PC-3 (cell line): Measurements from ENCODE around the gene USP9X. TPM values are rescaled to one million over a fixed set of nuclear protein-coding genes. Genes with fewer than 3 reads are reported as not detected.
"Not testable (repeated sequence)": the region's sequence is repeated elsewhere in the genome, so short reads cannot be mapped to it uniquely, and the experiment has no call there.

Source experiments
- ATAC-seq: fragments of 200-7000 bp; cut with Tn5 transposase; 2 replicates; pipeline ENCODE4 v1.9.1; 2020; ENCODE audit warnings: mild to moderate bottlenecking, moderate library complexity
- BruUV-seq: library from RNA; stranded (reverse); fragments of 400-500 nt; replicated peaks from 2 replicates; lab custom pipeline; 2021; lab: Mats Ljungman, UMichigan
- CTCF ChIA-PET: fragments of 300-600 bp; sonication (Branson Sonifier 250); formaldehyde crosslinking; loops from one replicate; lab custom pipeline; 2022; ENCODE audit warnings: antibody characterized with exemption; lab: Charles Lee
- POLR2A ChIA-PET: fragments of 300-600 bp; sonication (Branson Sonifier 250); formaldehyde crosslinking; loops from one replicate; lab custom pipeline; 2022; ENCODE audit warnings: antibody characterized with exemption; ENCODE audit not compliant: unreplicated experiment; lab: Charles Lee
- DNase-seq: peaks from one replicate; pipeline ENCODE4 v3.0.0-alpha.2; 2015
- H2AFZ ChIP-seq: fragments of 300-600 bp; sonication (generic); 2 replicates; pipeline ENCODE4 v1.6.0; 2016; ENCODE audit warnings: antibody characterized with exemption, low read length
- H3F3A ChIP-seq: fragments of 300-600 bp; sonication (generic); one replicate; pipeline ENCODE4 v1.6.0; 2017; ENCODE audit warnings: antibody characterized with exemption, low read length, control low read depth, mild to moderate bottlenecking; ENCODE audit not compliant: unreplicated experiment
- H3K27ac ChIP-seq: fragments of 300-600 bp; sonication (generic); 2 replicates; pipeline ENCODE4 v1.5.1; 2016; ENCODE audit warnings: mild to moderate bottlenecking, low read length
- H3K27me3 ChIP-seq: fragments of 300-600 bp; sonication (generic); 2 replicates; pipeline ENCODE4 v1.6.1; 2016; ENCODE audit warnings: low read length, mixed read lengths
- H3K36me3 ChIP-seq: fragments of 300-600 bp; sonication (generic); 2 replicates; pipeline ENCODE4 v1.6.1; 2016; ENCODE audit warnings: low read depth, mixed run types, low read length, mixed read lengths
- H3K4me1 ChIP-seq: fragments of 300-600 bp; sonication (generic); 2 replicates; pipeline ENCODE4 v1.5.1; 2016; ENCODE audit warnings: low read length; ENCODE audit not compliant: insufficient read depth
- H3K4me2 ChIP-seq: fragments of 300-600 bp; sonication (generic); 2 replicates; pipeline ENCODE4 v1.6.0; 2016; ENCODE audit warnings: low read length
- H3K4me3 ChIP-seq: fragments of 300-600 bp; sonication (generic); 2 replicates; pipeline ENCODE4 v1.5.1; 2016; ENCODE audit warnings: mild to moderate bottlenecking, low read length, mixed read lengths
- H3K79me2 ChIP-seq: fragments of 300-600 bp; sonication (generic); 2 replicates; pipeline ENCODE4 v1.6.1; 2017; ENCODE audit warnings: low read length, mixed read lengths
- H3K9ac ChIP-seq: fragments of 300-600 bp; sonication (generic); 2 replicates; pipeline ENCODE4 v1.6.0; 2016; ENCODE audit warnings: mild to moderate bottlenecking, low read length
- H3K9me2 ChIP-seq: fragments of 300-600 bp; sonication (generic); replicated peaks from 2 replicates; pipeline ENCODE4 v1.6.1; 2016; ENCODE audit warnings: mixed run types, low read length, mixed read lengths
- H3K9me3 ChIP-seq: fragments of 300-600 bp; sonication (generic); 2 replicates; pipeline ENCODE4 v1.6.1; 2016; ENCODE audit warnings: low read length, mixed read lengths
- H4K20me1 ChIP-seq: fragments of 300-600 bp; sonication (generic); 2 replicates; pipeline ENCODE4 v1.6.1; 2016; ENCODE audit warnings: low read length, mixed read lengths
- EZH2 ChIP-seq: fragments of 300-600 bp; sonication (generic); IDR thresholded peaks from one replicate; pipeline ENCODE4 v1.6.1; 2017; ENCODE audit warnings: antibody characterized with exemption, mild to moderate bottlenecking, low read length; ENCODE audit not compliant: unreplicated experiment
- EZH2phosphoT487 ChIP-seq: fragments of 300-600 bp; sonication (generic); IDR thresholded peaks from 2 replicates; pipeline ENCODE4 v1.6.1; 2018; ENCODE audit warnings: mild to moderate bottlenecking, antibody characterized with exemption, low read length, borderline replicate concordance
- intact Hi-C: fragments of 100-400 bp; cut with micrococcal nuclease; formaldehyde crosslinking; loops from 2 replicates; pipeline ENCODE4 v1.9.0; 2023
- total RNA-seq: library from RNA; depleted of rRNA; stranded (reverse); fragments of >200 nt; gene quantifications from 2 replicates; pipeline ENCODE4 v1.2.3, GENCODE V29; 2014
- TF ChIP-seq, protein P1 (sequence below): fragments of 300-600 bp; sonication (generic); conservative IDR thresholded peaks from 2 replicates; pipeline ENCODE4 v1.5.1; 2017; ENCODE audit warnings: antibody characterized with exemption, low read depth, mild to moderate bottlenecking, low read length

The USP9X gene
- total RNA-seq, 1 experiment from 2014 or later = 63.5 TPM

DNA sequence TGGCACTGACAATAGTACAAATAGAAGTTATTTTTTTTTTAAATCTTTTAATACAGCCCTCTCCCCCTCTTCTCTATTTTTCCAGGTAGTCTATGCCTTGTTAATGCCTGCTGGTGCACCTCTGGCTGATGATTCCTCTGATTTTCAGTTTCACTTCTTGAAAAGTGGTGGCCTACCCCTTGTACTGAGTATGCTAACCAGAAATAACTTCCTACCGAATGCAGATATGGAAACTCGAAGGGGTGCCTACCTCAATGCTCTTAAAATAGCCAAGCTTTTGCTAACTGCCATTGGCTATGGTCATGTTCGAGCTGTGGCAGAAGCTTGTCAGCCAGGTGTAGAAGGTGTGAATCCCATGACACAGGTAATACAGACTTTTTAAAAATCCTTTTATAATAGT is 99.1 kb downstream of the USP9X start:
- BruUV-seq = no TSS peak
- Histone ChIP-seq H3K79me2 (no peaks in the 10 kb centered on the region), H3K36me3 (peaks cover 29% of the 10 kb centered on the region)

DNA sequence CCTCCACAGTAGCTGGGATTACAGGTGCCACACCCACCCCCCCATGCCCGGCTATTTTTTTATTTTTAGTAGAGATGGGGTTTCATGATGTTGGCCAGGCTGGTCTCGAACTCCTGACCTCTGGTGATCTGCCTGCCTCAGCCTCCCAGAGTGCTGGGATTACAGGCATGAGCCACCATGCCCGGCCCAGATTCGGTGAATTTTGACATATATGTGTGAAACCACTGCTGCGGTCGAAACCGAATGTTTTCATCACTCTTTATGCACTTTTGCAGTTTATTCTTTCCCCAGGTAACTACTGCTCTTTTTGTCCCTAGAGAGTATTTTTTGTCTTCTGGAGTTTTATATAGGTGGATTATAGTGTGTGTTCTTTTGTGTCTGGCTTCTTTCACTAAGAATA is 101.7 kb downstream of the USP9X start:
- H3F3A ChIP-seq, H3K4me2 ChIP-seq, H2AFZ ChIP-seq, H3K4me1 ChIP-seq, H3K79me2 ChIP-seq, BruUV-seq, H3K9me3 ChIP-seq, H3K9me2 ChIP-seq, CTCF ChIA-PET, POLR2A ChIA-PET, H4K20me1 ChIP-seq, H3K4me3 ChIP-seq, intact Hi-C loops, DNase-seq, H3K27ac ChIP-seq, H3K27me3 ChIP-seq, H3K9ac ChIP-seq, ATAC-seq: not testable (repeated sequence)
- H3K36me3 ChIP-seq = peaks cover 29% of the 10 kb centered on the region

More for the DNA sequence above, 99.1 kb downstream of the USP9X start:
- H3K9me2 ChIP-seq = no peaks in the 10 kb centered on the region
- no peak overlapping the region for H3K27ac ChIP-seq
- H4K20me1 ChIP-seq = no peaks in the 10 kb centered on the region
- no peaks in the 10 kb centered on the region for H3K4me1 ChIP-seq
- no peaks in the 10 kb centered on the region for H3K27me3 ChIP-seq
- TF ChIP-seq, protein P1, sequence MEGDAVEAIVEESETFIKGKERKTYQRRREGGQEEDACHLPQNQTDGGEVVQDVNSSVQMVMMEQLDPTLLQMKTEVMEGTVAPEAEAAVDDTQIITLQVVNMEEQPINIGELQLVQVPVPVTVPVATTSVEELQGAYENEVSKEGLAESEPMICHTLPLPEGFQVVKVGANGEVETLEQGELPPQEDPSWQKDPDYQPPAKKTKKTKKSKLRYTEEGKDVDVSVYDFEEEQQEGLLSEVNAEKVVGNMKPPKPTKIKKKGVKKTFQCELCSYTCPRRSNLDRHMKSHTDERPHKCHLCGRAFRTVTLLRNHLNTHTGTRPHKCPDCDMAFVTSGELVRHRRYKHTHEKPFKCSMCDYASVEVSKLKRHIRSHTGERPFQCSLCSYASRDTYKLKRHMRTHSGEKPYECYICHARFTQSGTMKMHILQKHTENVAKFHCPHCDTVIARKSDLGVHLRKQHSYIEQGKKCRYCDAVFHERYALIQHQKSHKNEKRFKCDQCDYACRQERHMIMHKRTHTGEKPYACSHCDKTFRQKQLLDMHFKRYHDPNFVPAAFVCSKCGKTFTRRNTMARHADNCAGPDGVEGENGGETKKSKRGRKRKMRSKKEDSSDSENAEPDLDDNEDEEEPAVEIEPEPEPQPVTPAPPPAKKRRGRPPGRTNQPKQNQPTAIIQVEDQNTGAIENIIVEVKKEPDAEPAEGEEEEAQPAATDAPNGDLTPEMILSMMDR = no peak
- no peak for TF ChIP-seq EZH2
- no peak for TF ChIP-seq EZH2phosphoT487
- ATAC-seq (no peak), DNase-seq (no peak)
- no peak overlapping the region for H3K9ac ChIP-seq
- ChIA-PET POLR2A (no interaction called here), CTCF (no interaction called here)
- intact Hi-C loops = no loop called here
- no peak overlapping the region for H2AFZ ChIP-seq
- H3F3A ChIP-seq = no peaks in the 10 kb centered on the region
- no peak overlapping the region for H3K4me3 ChIP-seq
- H3K9me3 ChIP-seq = no peaks in the 10 kb centered on the region
- H3K4me2 ChIP-seq = no peak overlapping the region

DNA sequence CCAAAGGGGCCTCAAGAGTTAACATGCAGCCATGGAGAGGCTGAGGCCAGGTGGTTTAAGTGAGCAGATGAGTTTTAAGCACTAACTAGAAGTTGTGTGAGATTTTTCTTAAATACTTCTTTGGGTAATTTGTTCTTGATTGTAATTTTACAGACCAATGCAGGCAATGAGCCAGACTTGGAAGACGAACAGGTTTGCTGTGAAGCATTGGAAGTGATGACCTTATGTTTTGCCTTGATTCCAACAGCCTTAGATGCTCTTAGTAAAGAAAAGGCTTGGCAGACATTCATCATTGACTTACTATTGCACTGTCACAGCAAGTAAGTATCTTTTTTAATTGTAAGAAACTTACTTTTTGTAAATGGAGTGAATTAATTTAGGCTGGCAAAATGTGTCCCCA is 103.9 kb downstream of the USP9X start:
- Histone ChIP-seq H3K9me3 (no peaks in the 10 kb centered on the region), H3K27ac (no peak overlapping the region), H3K4me3 (no peak overlapping the region), H3K27me3 (no peaks in the 10 kb centered on the region), H3K79me2 (no peaks in the 10 kb centered on the region), H2AFZ (no peak overlapping the region), H3K36me3 (peaks cover 23% of the 10 kb centered on the region), H3K9me2 (no peaks in the 10 kb centered on the region), H4K20me1 (no peaks in the 10 kb centered on the region), H3K4me2 (no peak overlapping the region), H3K4me1 (no peaks in the 10 kb centered on the region), H3K9ac (no peak overlapping the region), H3F3A (no peaks in the 10 kb centered on the region)
- CTCF ChIA-PET = no interaction called here
- POLR2A ChIA-PET = no interaction called here
- DNase-seq (no peak), ATAC-seq (no peak)
- intact Hi-C loops = no loop called here
- TF ChIP-seq, protein P1 = no peak
- no peak for TF ChIP-seq EZH2phosphoT487
- BruUV-seq = no TSS peak
